Heart right ventricle (tissue), 16 donors: ENCODE data around the gene PRKCE. TPM values are rescaled to one million over a fixed set of nuclear protein-coding genes. Genes with fewer than 3 reads are reported as not detected.

Experiments
- ATAC-seq, 8 donors: fragments of 200-7000 bp; cut with Tn5 transposase; one replicate each; pipeline ENCODE4 v1.9.1; 2020; ENCODE audit warnings: mild to moderate bottlenecking in 8 of 8, moderate library complexity in 8 of 8, moderate number of reproducible peaks in 1 of 8
- DNase-seq, 2 donors: peaks; one replicate each; pipeline ENCODE4 v3.0.0-alpha.2; 2020
- H3K27ac ChIP-seq, 10 donors: fragments of 200-600 bp; sonication (generic) in 2 of 10; one replicate each; pipeline versions ENCODE4 v1.5.0 to v1.8.0; 2020 to 2022; ENCODE audit warnings: mild to moderate bottlenecking in 3 of 10
- H3K27me3 ChIP-seq, 7 donors: fragments of 200-600 bp; one replicate each; pipeline ENCODE4 v1.8.0; 2021 to 2022; ENCODE audit warnings: mild to moderate bottlenecking in 2 of 7
- H3K36me3 ChIP-seq, 9 donors: fragments of 200-600 bp; sonication (generic) in 1 of 9; one replicate each; pipeline versions ENCODE4 v1.5.0 to v1.8.0; 2020 to 2022; ENCODE audit warnings: mild to moderate bottlenecking in 2 of 9
- H3K4me1 ChIP-seq, 9 donors: fragments of 200-600 bp; sonication (generic) in 1 of 9; one replicate each; pipeline versions ENCODE4 v1.5.0 to v1.8.0; 2020 to 2022; ENCODE audit warnings: mild to moderate bottlenecking in 4 of 9
- H3K4me3 ChIP-seq, 10 donors: fragments of 200-600 bp; sonication (generic) in 2 of 10; one replicate each; pipeline versions ENCODE4 v1.5.0 to v1.8.0; 2020 to 2022; ENCODE audit warnings: mild to moderate bottlenecking in 7 of 10, moderate library complexity in 2 of 10
- H3K9me3 ChIP-seq, 11 donors: fragments of 200-600 bp in 10 of 11; sonication (generic) in 2 of 11; one replicate each; pipeline versions ENCODE4 v1.5.0 to v1.8.0; 2013 to 2022; ENCODE audit warnings: mild to moderate bottlenecking in 2 of 11, control low read depth in 1 of 11, moderate library complexity in 1 of 11
- WGBS, 2 donors: extraction: QIAGEN DNeasy Blood & Tissue Kit; methylation state at CpG; one replicate each; pipeline ENCODE4 v1.1.7; 2013; ENCODE audit warnings: inconsistent platforms in 1 of 2; 5-methylcytosine and 5-hydroxymethylcytosine counted together
- intact Hi-C, 10 donors: fragments of 100-400 bp; cut with DNase I; formaldehyde crosslinking; loops; one replicate each; pipeline versions ENCODE4 v1.11.1 to v1.14.2; 2022
- polyA plus RNA-seq, 2 donors: library from polyadenylated mRNA; stranded (reverse); fragments of 200-250 nt; gene quantifications; one replicate each; pipeline ENCODE4 v1.2.3, GENCODE V29; 2013
- total RNA-seq, 10 donors: library from RNA; stranded (reverse); fragmentation: NEBNext Ultra II Directional in 3 of 10; extraction: Animal tissue kit (Norgen Biotek cat#: 25700) in 3 of 10; gene quantifications; one replicate each; pipeline versions ENCODE4 v1.2.1 to v1.2.4, GENCODE V29; 2021 to 2023
- TF ChIP-seq, protein P1 (sequence below), 9 donors: fragments of 200-600 bp; sonication (generic) in 2 of 9; IDR thresholded peaks; one replicate each; pipeline versions ENCODE4 v1.5.0 to v1.8.0; 2021 to 2022; ENCODE audit warnings: antibody characterized with exemption in 9 of 9, mild to moderate bottlenecking in 5 of 9, moderate library complexity in 1 of 9
- donor health status: Arrhythmogenic right ventricular cardiomyopathy.
- donor health status: ischemic (EF 13 %, LVEDD 7.1; RV severe dilation, severe dysfunction).
- donor health status: healthy with polysubstance abuse.
- donor health status: DM: no; HTN: yes; CAD: no.
- donor health status: DM: no; HTN: no; CAD: no.
- donor health status: ischemic (EF 25% LVEDD 6.9; RV normal size, moderate dysfunction).
- donor health status: ischemic (EF 25% LVEDD 5.7; RV mildly dilated, moderate dysfunction).
- donor health status: healthy.
- donor health status: DM: yes; HTN: yes; CAD: no.
- donor health status: Ischemic cardiomyopathy.
- donor health status: ischemic (EF 35%, LVEDD 5.7; RV mildly dilated, moderate dysfunction).
- donor health status: nonischemic (EF 11% LVEDD 7.7; RV severe dilation, severe dysfunction).
- donor health status: DM: yes; HTN: yes; CAD: no.
- donor health status: PGD.
- donor health status: ischemic (EF 29% LVEDD 5.4; RV normal size, mild dysfunction).
- donor health status: nonischemic (EF 23%, LVEDD 6.1; RV moderate dilation, normal function).

The PRKCE gene
- total and polyA plus RNA-seq, 12 donors: 3.7 to 22.7 (median 16.7) TPM

- Histone ChIP-seq H3K4me3 (no peak overlapping the region), H3K9me3 (no peaks in the 10 kb centered on the region), H3K27me3 (no peaks in the 10 kb centered on the region), H3K4me1 (peaks cover 2 to 29% (median 14%) of the 10 kb centered on the region in 9 donors), H3K36me3 (no peaks in the 10 kb centered on the region), H3K27ac (peak overlapping the region in 4 of 10 donors; percentile 17 to 81 (median 72))
- ATAC-seq: no peak
- TF ChIP-seq, protein P1, sequence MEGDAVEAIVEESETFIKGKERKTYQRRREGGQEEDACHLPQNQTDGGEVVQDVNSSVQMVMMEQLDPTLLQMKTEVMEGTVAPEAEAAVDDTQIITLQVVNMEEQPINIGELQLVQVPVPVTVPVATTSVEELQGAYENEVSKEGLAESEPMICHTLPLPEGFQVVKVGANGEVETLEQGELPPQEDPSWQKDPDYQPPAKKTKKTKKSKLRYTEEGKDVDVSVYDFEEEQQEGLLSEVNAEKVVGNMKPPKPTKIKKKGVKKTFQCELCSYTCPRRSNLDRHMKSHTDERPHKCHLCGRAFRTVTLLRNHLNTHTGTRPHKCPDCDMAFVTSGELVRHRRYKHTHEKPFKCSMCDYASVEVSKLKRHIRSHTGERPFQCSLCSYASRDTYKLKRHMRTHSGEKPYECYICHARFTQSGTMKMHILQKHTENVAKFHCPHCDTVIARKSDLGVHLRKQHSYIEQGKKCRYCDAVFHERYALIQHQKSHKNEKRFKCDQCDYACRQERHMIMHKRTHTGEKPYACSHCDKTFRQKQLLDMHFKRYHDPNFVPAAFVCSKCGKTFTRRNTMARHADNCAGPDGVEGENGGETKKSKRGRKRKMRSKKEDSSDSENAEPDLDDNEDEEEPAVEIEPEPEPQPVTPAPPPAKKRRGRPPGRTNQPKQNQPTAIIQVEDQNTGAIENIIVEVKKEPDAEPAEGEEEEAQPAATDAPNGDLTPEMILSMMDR (IDR thresholded peaks at IDR 0.05): no peak
- 86% methylated on average over 6 of the region's 6 CpGs for WGBS, 2 donors
- intact Hi-C loops: loop anchor here in 1 of 10 donors (2.0 kb wide), 1 partner anchor 59 kb away; no protein-coding TSS in a partner anchor
- DNase-seq: no peak
Observed at GRCh38 chr2:46177461-46178089, 526.1 kb downstream of the PRKCE start.

GRCh38 chr2:46179037-46179621 lies 527.7 kb downstream of the PRKCE start:
- peak; percentile 64 to 82 for DNase-seq
- intact Hi-C loops: loop anchor here in 1 of 10 donors (2.0 kb wide), 1 partner anchor 60 kb away; no protein-coding TSS in a partner anchor
- WGBS, 2 donors: 37 to 48% methylated on average over 6 of the region's 6 CpGs

GRCh38 chr2:46180189-46180588 lies 528.7 kb downstream of the PRKCE start:
- no peak for DNase-seq
- Histone ChIP-seq H3K27ac (peak overlapping the region in 7 of 10 donors; percentile 69 to 81 (median 75)), H3K27me3 (no peaks in the 10 kb centered on the region), H3K9me3 (no peaks in the 10 kb centered on the region), H3K4me3 (no peak overlapping the region), H3K36me3 (peaks cover 0 to 8% (median 0%) of the 10 kb centered on the region in 9 donors), H3K4me1 (peaks cover 2 to 24% (median 14%) of the 10 kb centered on the region in 9 donors)
- no peak for ATAC-seq
- TF ChIP-seq, protein P1 (IDR thresholded peaks at IDR 0.05): no peak
- WGBS, 2 donors: 94 to 100% methylated on average over 2 of the region's 2 CpGs
- intact Hi-C loops: loop anchor here in 1 of 10 donors (10.0 kb wide), 1 partner anchor 95 kb away; no protein-coding TSS in a partner anchor

More at GRCh38 chr2:46179037-46179621, 527.7 kb downstream of the PRKCE start:
- Histone ChIP-seq H3K27ac (peak overlapping the region; percentile 51 to 81 (median 75)), H3K27me3 (no peaks in the 10 kb centered on the region), H3K9me3 (no peaks in the 10 kb centered on the region), H3K4me1 (peaks cover 2 to 29% (median 14%) of the 10 kb centered on the region in 9 donors), H3K4me3 (no peak overlapping the region), H3K36me3 (no peaks in the 10 kb centered on the region)
- peak; percentile 83 to 95 (median 93) for ATAC-seq
- TF ChIP-seq, protein P1 (IDR thresholded peaks at IDR 0.05): no peak

GRCh38 chr2:46181306-46181705 lies 529.8 kb downstream of the PRKCE start:
- H3K4me3 ChIP-seq: no peak overlapping the region
- ATAC-seq: no peak
- H3K27ac ChIP-seq: peak overlapping the region in 2 of 10 donors; percentile 20 to 47
- peaks cover 0 to 17% (median 0%) of the 10 kb centered on the region in 9 donors for H3K36me3 ChIP-seq
- no peaks in the 10 kb centered on the region for H3K27me3 ChIP-seq
- 89 to 93% methylated on average over 2 of the region's 2 CpGs for WGBS, 2 donors
- H3K4me1 ChIP-seq: peaks cover 2 to 28% (median 14%) of the 10 kb centered on the region in 9 donors
- DNase-seq: no peak
- intact Hi-C loops: loop anchor here in 1 of 10 donors (10.0 kb wide), 1 partner anchor 93 kb away; no protein-coding TSS in a partner anchor
- TF ChIP-seq, protein P1 (IDR thresholded peaks at IDR 0.05): no peak
- H3K9me3 ChIP-seq: no peaks in the 10 kb centered on the region
